Measurements from ENCODE around the gene YTHDC2.

- TF ChIP-seq POLR2A (IDR thresholded peaks at IDR 0.05) (no peak), POLR2AphosphoS5 (IDR thresholded peaks at IDR 0.05) (no peak)
- TF ChIP-seq, protein P1, sequence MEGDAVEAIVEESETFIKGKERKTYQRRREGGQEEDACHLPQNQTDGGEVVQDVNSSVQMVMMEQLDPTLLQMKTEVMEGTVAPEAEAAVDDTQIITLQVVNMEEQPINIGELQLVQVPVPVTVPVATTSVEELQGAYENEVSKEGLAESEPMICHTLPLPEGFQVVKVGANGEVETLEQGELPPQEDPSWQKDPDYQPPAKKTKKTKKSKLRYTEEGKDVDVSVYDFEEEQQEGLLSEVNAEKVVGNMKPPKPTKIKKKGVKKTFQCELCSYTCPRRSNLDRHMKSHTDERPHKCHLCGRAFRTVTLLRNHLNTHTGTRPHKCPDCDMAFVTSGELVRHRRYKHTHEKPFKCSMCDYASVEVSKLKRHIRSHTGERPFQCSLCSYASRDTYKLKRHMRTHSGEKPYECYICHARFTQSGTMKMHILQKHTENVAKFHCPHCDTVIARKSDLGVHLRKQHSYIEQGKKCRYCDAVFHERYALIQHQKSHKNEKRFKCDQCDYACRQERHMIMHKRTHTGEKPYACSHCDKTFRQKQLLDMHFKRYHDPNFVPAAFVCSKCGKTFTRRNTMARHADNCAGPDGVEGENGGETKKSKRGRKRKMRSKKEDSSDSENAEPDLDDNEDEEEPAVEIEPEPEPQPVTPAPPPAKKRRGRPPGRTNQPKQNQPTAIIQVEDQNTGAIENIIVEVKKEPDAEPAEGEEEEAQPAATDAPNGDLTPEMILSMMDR (IDR thresholded peaks at IDR 0.05), result no peak
Observed at GRCh38 chr5:113575074-113575473, 61.6 kb downstream of the YTHDC2 start.
